ENCODE results near the gene ADRM1. TPM values are rescaled to one million over a fixed set of nuclear protein-coding genes. Genes with fewer than 3 reads are reported as not detected.

ADRM1 gene
- total RNA-seq, 4 donors from 2014 or later, result 89.9 to 140 (median 117) TPM

- H3K9me3 ChIP-seq, result no peaks in the 10 kb centered on the region
- no peak for TF ChIP-seq POLR2A (IDR thresholded peaks at IDR 0.05)
- TF ChIP-seq CTCF (IDR thresholded peaks at IDR 0.05), result no peak
- WGBS, 2 donors, result 79 to 87% methylated on average over 6 of the region's 6 CpGs
Measured at GRCh38 chr20:62287129-62287528, 15.7 kb upstream of the ADRM1 start.

GRCh38 chr20:62287759-62288534, 14.8 kb upstream of the ADRM1 start:
- no peak overlapping the region for H3K4me3 ChIP-seq (replicated peaks in 1 of 3)
- DNase-seq, result no peak
- intact Hi-C loops (cut with DNase I), result no loop called here
- no peaks in the 10 kb centered on the region for H3K9me3 ChIP-seq
- H3K27ac ChIP-seq, result no peak overlapping the region
- 92 to 96% methylated on average over 10 to 12 of the region's 12 CpGs for WGBS, 2 donors
- H3K4me1 ChIP-seq, result peaks cover 0 to 6% of the 10 kb centered on the region in 2 donors
- TF ChIP-seq CTCF (IDR thresholded peaks at IDR 0.05), result no peak
- no peak for TF ChIP-seq POLR2A (IDR thresholded peaks at IDR 0.05)
- peaks cover 38 to 59% of the 10 kb centered on the region in 2 donors for H3K36me3 ChIP-seq
- no peaks in the 10 kb centered on the region for H3K27me3 ChIP-seq

More at GRCh38 chr20:62287129-62287528, 15.7 kb upstream of the ADRM1 start:
- intact Hi-C loops (cut with DNase I), result no loop called here
- Histone ChIP-seq H3K4me3 (replicated peaks in 1 of 3) (no peak overlapping the region), H3K27me3 (no peaks in the 10 kb centered on the region), H3K4me1 (peaks cover 0 to 6% of the 10 kb centered on the region in 2 donors), H3K36me3 (peaks cover 42 to 58% of the 10 kb centered on the region in 2 donors), H3K27ac (no peak overlapping the region)
- DNase-seq, result no peak

DNA sequence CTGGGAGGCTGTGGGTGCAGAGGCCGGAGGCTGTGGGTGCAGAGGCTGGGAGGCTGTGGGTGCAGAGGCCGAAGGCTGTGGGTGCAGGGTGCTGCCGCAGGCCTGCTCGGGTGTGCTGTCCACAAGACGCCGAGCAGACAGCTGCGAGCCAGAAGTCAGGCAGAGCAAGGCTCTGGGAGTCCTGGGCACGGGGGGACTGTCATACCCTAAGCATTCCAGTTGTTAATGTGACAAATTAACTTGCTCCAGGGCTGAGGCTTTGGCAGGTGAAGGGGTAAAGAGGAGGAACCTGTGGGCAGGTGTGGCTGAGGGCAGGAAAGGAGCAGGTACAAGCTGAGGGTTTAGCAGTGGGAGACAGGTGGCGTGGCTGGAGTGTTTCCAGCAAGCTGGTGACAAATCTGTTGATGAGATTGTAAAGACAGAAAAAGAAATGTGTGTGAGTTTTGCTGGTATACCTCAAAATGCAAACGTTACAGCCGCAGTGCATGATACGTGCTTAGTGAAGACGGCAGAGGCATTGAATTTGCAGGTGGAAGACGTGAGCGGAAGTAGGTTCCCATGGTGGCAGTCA, 14.2 kb upstream of the ADRM1 start:
- Histone ChIP-seq H3K36me3 (peaks cover 38 to 56% of the 10 kb centered on the region in 2 donors), H3K27me3 (no peaks in the 10 kb centered on the region), H3K4me1 (peaks cover 0 to 6% of the 10 kb centered on the region in 2 donors), H3K4me3 (replicated peaks in 1 of 3) (no peak overlapping the region), H3K9me3 (no peaks in the 10 kb centered on the region), H3K27ac (no peak overlapping the region)
- TF ChIP-seq POLR2A (IDR thresholded peaks at IDR 0.05), result no peak
- TF ChIP-seq CTCF (IDR thresholded peaks at IDR 0.05), result no peak
- intact Hi-C loops (cut with DNase I), result no loop called here
- no peak for DNase-seq
- WGBS, 2 donors, result 93 to 95% methylated on average over 15 of the region's 15 CpGs

GRCh38 chr20:62289131-62289530, 13.7 kb upstream of the ADRM1 start:
- WGBS, 2 donors, result 83% methylated on average over 11 to 14 of the region's 14 CpGs
- intact Hi-C loops (cut with DNase I), result no loop called here
- no peak for DNase-seq
- Histone ChIP-seq H3K9me3 (no peaks in the 10 kb centered on the region), H3K4me3 (replicated peaks in 1 of 3) (no peak overlapping the region), H3K27ac (no peak overlapping the region), H3K27me3 (no peaks in the 10 kb centered on the region), H3K4me1 (peaks cover 0 to 6% of the 10 kb centered on the region in 2 donors), H3K36me3 (peaks cover 38 to 56% of the 10 kb centered on the region in 2 donors)
- TF ChIP-seq POLR2A (IDR thresholded peaks at IDR 0.05) (no peak), CTCF (IDR thresholded peaks at IDR 0.05) (no peak)

GRCh38 chr20:62289898-62290297, 12.9 kb upstream of the ADRM1 start:
- 91 to 95% methylated on average over 8 of the region's 8 CpGs for WGBS, 2 donors
- no peak for DNase-seq

More at GRCh38 chr20:62289898-62290297, 12.9 kb upstream of the ADRM1 start:
- Histone ChIP-seq H3K4me1 (peaks cover 0 to 6% of the 10 kb centered on the region in 2 donors), H3K36me3 (peaks cover 34 to 55% of the 10 kb centered on the region in 2 donors), H3K27me3 (no peaks in the 10 kb centered on the region), H3K4me3 (replicated peaks in 1 of 3) (no peak overlapping the region), H3K9me3 (no peaks in the 10 kb centered on the region), H3K27ac (no peak overlapping the region)
- intact Hi-C loops (cut with DNase I), result no loop called here
- TF ChIP-seq CTCF (IDR thresholded peaks at IDR 0.05) (no peak), POLR2A (IDR thresholded peaks at IDR 0.05) (no peak)
